Vagina (tissue), 2 donors: ENCODE results near the gene BPIFA3.

Source experiments
- POLR2A ChIP-seq, 2 donors: fragments of 450-650 bp; IDR thresholded peaks; one replicate each; pipeline ENCODE4 v1.6.1; 2017; ENCODE audit warnings: antibody characterized with exemption in 2 of 2, mild to moderate bottlenecking in 2 of 2, moderate library complexity in 2 of 2
- POLR2AphosphoS5 ChIP-seq, 2 donors: sonication (generic); formaldehyde crosslinking; IDR thresholded peaks; one replicate each; pipeline ENCODE4 v1.9.0; 2017; ENCODE audit warnings: antibody characterized with exemption in 2 of 2, mild to moderate bottlenecking in 2 of 2, low read depth in 1 of 2; ENCODE audit not compliant: insufficient read depth in 1 of 2
- TF ChIP-seq, protein P1 (sequence below), 3 experiments: fragments of 450-650 bp in 2 of 3; fragments of 200-600 bp in 1 of 3; sonication (generic) in 1 of 3; IDR thresholded peaks; one replicate each; pipeline ENCODE4 v1.5.1; 2017 to 2019; ENCODE audit warnings: antibody characterized with exemption in 3 of 3, mild to moderate bottlenecking in 2 of 3, moderate library complexity in 2 of 3

DNA sequence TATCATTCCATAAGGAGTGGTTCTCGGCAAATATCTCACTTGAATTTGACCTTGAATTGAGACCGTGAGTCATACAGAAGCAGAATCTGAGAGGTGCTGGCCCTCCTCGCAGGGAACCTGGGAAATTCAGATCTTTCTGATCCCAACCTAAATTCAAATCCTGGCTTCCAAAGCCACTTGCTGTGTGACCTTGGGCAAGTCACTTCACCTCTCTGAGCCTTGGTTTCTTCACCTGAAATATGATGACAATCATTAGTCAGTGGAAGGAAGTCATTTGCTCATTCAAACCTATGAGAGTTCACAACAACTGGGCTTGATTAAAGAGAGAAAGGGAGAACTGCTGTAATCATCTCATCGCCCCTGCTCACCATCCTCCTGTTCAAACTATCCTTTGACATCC is 7.2 kb downstream of the BPIFA3 start:
- TF ChIP-seq, protein P1, sequence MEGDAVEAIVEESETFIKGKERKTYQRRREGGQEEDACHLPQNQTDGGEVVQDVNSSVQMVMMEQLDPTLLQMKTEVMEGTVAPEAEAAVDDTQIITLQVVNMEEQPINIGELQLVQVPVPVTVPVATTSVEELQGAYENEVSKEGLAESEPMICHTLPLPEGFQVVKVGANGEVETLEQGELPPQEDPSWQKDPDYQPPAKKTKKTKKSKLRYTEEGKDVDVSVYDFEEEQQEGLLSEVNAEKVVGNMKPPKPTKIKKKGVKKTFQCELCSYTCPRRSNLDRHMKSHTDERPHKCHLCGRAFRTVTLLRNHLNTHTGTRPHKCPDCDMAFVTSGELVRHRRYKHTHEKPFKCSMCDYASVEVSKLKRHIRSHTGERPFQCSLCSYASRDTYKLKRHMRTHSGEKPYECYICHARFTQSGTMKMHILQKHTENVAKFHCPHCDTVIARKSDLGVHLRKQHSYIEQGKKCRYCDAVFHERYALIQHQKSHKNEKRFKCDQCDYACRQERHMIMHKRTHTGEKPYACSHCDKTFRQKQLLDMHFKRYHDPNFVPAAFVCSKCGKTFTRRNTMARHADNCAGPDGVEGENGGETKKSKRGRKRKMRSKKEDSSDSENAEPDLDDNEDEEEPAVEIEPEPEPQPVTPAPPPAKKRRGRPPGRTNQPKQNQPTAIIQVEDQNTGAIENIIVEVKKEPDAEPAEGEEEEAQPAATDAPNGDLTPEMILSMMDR (IDR thresholded peaks at IDR 0.05): no peak
- TF ChIP-seq POLR2A (IDR thresholded peaks at IDR 0.05): no peak
- no peak for TF ChIP-seq POLR2AphosphoS5 (IDR thresholded peaks at IDR 0.05; ENCODE audit: insufficient read depth in 1 of 2, low read depth in 1 of 2)
